ENCODE measurements around the gene LLGL1.

Gene LLGL1

GRCh38 chr17:18248811-18249210 is 23.4 kb downstream of the LLGL1 start:
- peaks cover 29% of the 10 kb centered on the region for H3K36me3 ChIP-seq (ENCODE audit: control insufficient read depth, insufficient read depth, low read length)
- H3K4me1 ChIP-seq (ENCODE audit: control insufficient read depth, insufficient read depth, low read length), result peaks cover 30% of the 10 kb centered on the region
- no peak overlapping the region for H3K9ac ChIP-seq (ENCODE audit: low read length)
- H3K27me3 ChIP-seq (ENCODE audit: control insufficient read depth, insufficient read depth, low read length), result no peaks in the 10 kb centered on the region
- no peaks in the 10 kb centered on the region for H3K9me3 ChIP-seq (ENCODE audit: control insufficient read depth, low read length)
- H3K4me3 ChIP-seq (ENCODE audit: low read length), result no peak overlapping the region

GRCh38 chr17:18250259-18250658 is 24.8 kb downstream of the LLGL1 start:
- H3K9ac ChIP-seq (ENCODE audit: low read length), result no peak overlapping the region
- no peak overlapping the region for H3K4me3 ChIP-seq (ENCODE audit: low read length)
- no peaks in the 10 kb centered on the region for H3K9me3 ChIP-seq (ENCODE audit: control insufficient read depth, low read length)
- peaks cover 30% of the 10 kb centered on the region for H3K4me1 ChIP-seq (ENCODE audit: control insufficient read depth, insufficient read depth, low read length)
- H3K36me3 ChIP-seq (ENCODE audit: control insufficient read depth, insufficient read depth, low read length), result peaks cover 35% of the 10 kb centered on the region
- H3K27me3 ChIP-seq (ENCODE audit: control insufficient read depth, insufficient read depth, low read length), result no peaks in the 10 kb centered on the region

- H3K4me3 ChIP-seq (ENCODE audit: low read length), result no peak overlapping the region
- no peaks in the 10 kb centered on the region for H3K27me3 ChIP-seq (ENCODE audit: control insufficient read depth, insufficient read depth, low read length)
- H3K9me3 ChIP-seq (ENCODE audit: control insufficient read depth, low read length), result no peaks in the 10 kb centered on the region
- peaks cover 30% of the 10 kb centered on the region for H3K4me1 ChIP-seq (ENCODE audit: control insufficient read depth, insufficient read depth, low read length)
- H3K9ac ChIP-seq (ENCODE audit: low read length), result no peak overlapping the region
- H3K36me3 ChIP-seq (ENCODE audit: control insufficient read depth, insufficient read depth, low read length), result peaks cover 32% of the 10 kb centered on the region
Measured at GRCh38 chr17:18250708-18251107, 25.3 kb downstream of the LLGL1 start.

- H3K36me3 ChIP-seq (ENCODE audit: control insufficient read depth, insufficient read depth, low read length), result peaks cover 32% of the 10 kb centered on the region
- H3K4me3 ChIP-seq (ENCODE audit: low read length), result no peak overlapping the region
- no peaks in the 10 kb centered on the region for H3K27me3 ChIP-seq (ENCODE audit: control insufficient read depth, insufficient read depth, low read length)
- H3K9ac ChIP-seq (ENCODE audit: low read length), result no peak overlapping the region
- no peaks in the 10 kb centered on the region for H3K9me3 ChIP-seq (ENCODE audit: control insufficient read depth, low read length)
- H3K4me1 ChIP-seq (ENCODE audit: control insufficient read depth, insufficient read depth, low read length), result peaks cover 27% of the 10 kb centered on the region
Measured at GRCh38 chr17:18251204-18251603, 25.8 kb downstream of the LLGL1 start.

- Histone ChIP-seq H3K9ac (ENCODE audit: low read length) (no peak overlapping the region), H3K27me3 (ENCODE audit: control insufficient read depth, insufficient read depth, low read length) (no peaks in the 10 kb centered on the region), H3K4me1 (ENCODE audit: control insufficient read depth, insufficient read depth, low read length) (peaks cover 29% of the 10 kb centered on the region), H3K4me3 (ENCODE audit: low read length) (no peak overlapping the region), H3K36me3 (ENCODE audit: control insufficient read depth, insufficient read depth, low read length) (peaks cover 32% of the 10 kb centered on the region), H3K9me3 (ENCODE audit: control insufficient read depth, low read length) (no peaks in the 10 kb centered on the region)
Measured at GRCh38 chr17:18252160-18252559, 26.7 kb downstream of the LLGL1 start.

GRCh38 chr17:18253187-18253884 is 27.9 kb downstream of the LLGL1 start:
- Histone ChIP-seq H3K36me3 (ENCODE audit: control insufficient read depth, insufficient read depth, low read length) (peaks cover 32% of the 10 kb centered on the region), H3K27me3 (ENCODE audit: control insufficient read depth, insufficient read depth, low read length) (no peaks in the 10 kb centered on the region), H3K9ac (ENCODE audit: low read length) (no peak overlapping the region), H3K9me3 (ENCODE audit: control insufficient read depth, low read length) (no peaks in the 10 kb centered on the region), H3K4me1 (ENCODE audit: control insufficient read depth, insufficient read depth, low read length) (peaks cover 26% of the 10 kb centered on the region), H3K4me3 (ENCODE audit: low read length) (no peak overlapping the region)

- Histone ChIP-seq H3K4me1 (ENCODE audit: control insufficient read depth, insufficient read depth, low read length) (peaks cover 29% of the 10 kb centered on the region), H3K36me3 (ENCODE audit: control insufficient read depth, insufficient read depth, low read length) (peaks cover 26% of the 10 kb centered on the region)
Measured at GRCh38 chr17:18253947-18254821, 28.7 kb downstream of the LLGL1 start.

GRCh38 chr17:18254888-18255649 is 29.6 kb downstream of the LLGL1 start:
- no peak overlapping the region for H3K4me3 ChIP-seq (ENCODE audit: low read length)
- H3K4me1 ChIP-seq (ENCODE audit: control insufficient read depth, insufficient read depth, low read length), result peaks cover 36% of the 10 kb centered on the region
- no peaks in the 10 kb centered on the region for H3K27me3 ChIP-seq (ENCODE audit: control insufficient read depth, insufficient read depth, low read length)
- H3K9ac ChIP-seq (ENCODE audit: low read length), result no peak overlapping the region
- H3K9me3 ChIP-seq (ENCODE audit: control insufficient read depth, low read length), result no peaks in the 10 kb centered on the region
- H3K36me3 ChIP-seq (ENCODE audit: control insufficient read depth, insufficient read depth, low read length), result peaks cover 25% of the 10 kb centered on the region

More at GRCh38 chr17:18253947-18254821, 28.7 kb downstream of the LLGL1 start:
- no peak overlapping the region for H3K9ac ChIP-seq (ENCODE audit: low read length)
- H3K9me3 ChIP-seq (ENCODE audit: control insufficient read depth, low read length), result no peaks in the 10 kb centered on the region
- H3K27me3 ChIP-seq (ENCODE audit: control insufficient read depth, insufficient read depth, low read length), result no peaks in the 10 kb centered on the region
- H3K4me3 ChIP-seq (ENCODE audit: low read length), result no peak overlapping the region

- peak overlapping the region; percentile 88 for H3K9ac ChIP-seq (ENCODE audit: low read length)
- no peaks in the 10 kb centered on the region for H3K9me3 ChIP-seq (ENCODE audit: control insufficient read depth, low read length)
- H3K4me3 ChIP-seq (ENCODE audit: low read length), result no peak overlapping the region
- no peaks in the 10 kb centered on the region for H3K27me3 ChIP-seq (ENCODE audit: control insufficient read depth, insufficient read depth, low read length)
- peaks cover 32% of the 10 kb centered on the region for H3K4me1 ChIP-seq (ENCODE audit: control insufficient read depth, insufficient read depth, low read length)
- H3K36me3 ChIP-seq (ENCODE audit: control insufficient read depth, insufficient read depth, low read length), result peaks cover 18% of the 10 kb centered on the region
Measured at GRCh38 chr17:18256351-18256750, 30.9 kb downstream of the LLGL1 start.

GRCh38 chr17:18256776-18257175 is 31.3 kb downstream of the LLGL1 start:
- H3K9ac ChIP-seq (ENCODE audit: low read length), result peak overlapping the region; percentile 88
- no peaks in the 10 kb centered on the region for H3K9me3 ChIP-seq (ENCODE audit: control insufficient read depth, low read length)
- H3K4me3 ChIP-seq (ENCODE audit: low read length), result no peak overlapping the region
- no peaks in the 10 kb centered on the region for H3K27me3 ChIP-seq (ENCODE audit: control insufficient read depth, insufficient read depth, low read length)
- H3K36me3 ChIP-seq (ENCODE audit: control insufficient read depth, insufficient read depth, low read length), result peaks cover 18% of the 10 kb centered on the region
- peaks cover 37% of the 10 kb centered on the region for H3K4me1 ChIP-seq (ENCODE audit: control insufficient read depth, insufficient read depth, low read length)

GRCh38 chr17:18257268-18257981 is 32.0 kb downstream of the LLGL1 start:
- Histone ChIP-seq H3K9ac (ENCODE audit: low read length) (peak overlapping the region; percentile 88), H3K27me3 (ENCODE audit: control insufficient read depth, insufficient read depth, low read length) (no peaks in the 10 kb centered on the region), H3K4me1 (ENCODE audit: control insufficient read depth, insufficient read depth, low read length) (peaks cover 43% of the 10 kb centered on the region), H3K4me3 (ENCODE audit: low read length) (peak overlapping the region; percentile 73), H3K9me3 (ENCODE audit: control insufficient read depth, low read length) (no peaks in the 10 kb centered on the region), H3K36me3 (ENCODE audit: control insufficient read depth, insufficient read depth, low read length) (peaks cover 18% of the 10 kb centered on the region)

All from mucosa of stomach (tissue), 1 donor.